Testis (tissue), 2 donors: ENCODE measurements around the gene SPDYE18.
"Not testable (repeated sequence)": the region's sequence is repeated elsewhere in the genome, so short reads cannot be mapped to it uniquely, and the experiment has no call there.

ENCODE experiments used
- POLR2A ChIP-seq: fragments of 450-650 bp; IDR thresholded peaks from one replicate; pipeline ENCODE4 v1.6.1; 2017; ENCODE audit warnings: antibody characterized with exemption, mild to moderate bottlenecking, moderate library complexity
- TF ChIP-seq, protein P1 (sequence below), 3 experiments: fragments of 450-650 bp in 2 of 3; fragments of 200-600 bp in 1 of 3; sonication (generic) in 1 of 3; IDR thresholded peaks; one replicate each; pipeline ENCODE4 v1.5.1; 2016 to 2019; ENCODE audit warnings: antibody characterized with exemption in 3 of 3, mild to moderate bottlenecking in 2 of 3, moderate library complexity in 1 of 3

DNA sequence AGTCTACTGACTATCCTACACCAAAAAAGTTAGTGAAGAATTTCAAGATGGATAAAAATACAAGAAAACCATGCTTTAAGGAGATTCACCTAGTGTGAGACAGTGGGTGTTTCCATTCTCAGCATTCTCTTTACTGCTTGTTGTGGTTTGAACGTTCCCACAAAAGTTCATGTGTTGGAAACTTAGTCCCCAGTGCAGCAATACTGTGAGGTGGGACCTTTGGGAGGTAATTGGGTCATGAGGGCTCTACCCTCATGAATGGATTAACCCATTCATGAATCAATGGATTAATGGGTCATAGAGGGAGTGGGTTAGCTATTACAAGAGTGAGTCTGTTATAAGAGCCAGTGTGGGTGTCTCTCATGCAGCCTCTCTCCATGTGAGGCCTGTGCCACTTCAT, 38.8 kb upstream of the SPDYE18 start:
- not testable (repeated sequence) for TF ChIP-seq POLR2A
- TF ChIP-seq, protein P1, sequence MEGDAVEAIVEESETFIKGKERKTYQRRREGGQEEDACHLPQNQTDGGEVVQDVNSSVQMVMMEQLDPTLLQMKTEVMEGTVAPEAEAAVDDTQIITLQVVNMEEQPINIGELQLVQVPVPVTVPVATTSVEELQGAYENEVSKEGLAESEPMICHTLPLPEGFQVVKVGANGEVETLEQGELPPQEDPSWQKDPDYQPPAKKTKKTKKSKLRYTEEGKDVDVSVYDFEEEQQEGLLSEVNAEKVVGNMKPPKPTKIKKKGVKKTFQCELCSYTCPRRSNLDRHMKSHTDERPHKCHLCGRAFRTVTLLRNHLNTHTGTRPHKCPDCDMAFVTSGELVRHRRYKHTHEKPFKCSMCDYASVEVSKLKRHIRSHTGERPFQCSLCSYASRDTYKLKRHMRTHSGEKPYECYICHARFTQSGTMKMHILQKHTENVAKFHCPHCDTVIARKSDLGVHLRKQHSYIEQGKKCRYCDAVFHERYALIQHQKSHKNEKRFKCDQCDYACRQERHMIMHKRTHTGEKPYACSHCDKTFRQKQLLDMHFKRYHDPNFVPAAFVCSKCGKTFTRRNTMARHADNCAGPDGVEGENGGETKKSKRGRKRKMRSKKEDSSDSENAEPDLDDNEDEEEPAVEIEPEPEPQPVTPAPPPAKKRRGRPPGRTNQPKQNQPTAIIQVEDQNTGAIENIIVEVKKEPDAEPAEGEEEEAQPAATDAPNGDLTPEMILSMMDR (IDR thresholded peaks at IDR 0.05) = not testable (repeated sequence)
